ENCODE measurements around the gene TDRD9.

DNA sequence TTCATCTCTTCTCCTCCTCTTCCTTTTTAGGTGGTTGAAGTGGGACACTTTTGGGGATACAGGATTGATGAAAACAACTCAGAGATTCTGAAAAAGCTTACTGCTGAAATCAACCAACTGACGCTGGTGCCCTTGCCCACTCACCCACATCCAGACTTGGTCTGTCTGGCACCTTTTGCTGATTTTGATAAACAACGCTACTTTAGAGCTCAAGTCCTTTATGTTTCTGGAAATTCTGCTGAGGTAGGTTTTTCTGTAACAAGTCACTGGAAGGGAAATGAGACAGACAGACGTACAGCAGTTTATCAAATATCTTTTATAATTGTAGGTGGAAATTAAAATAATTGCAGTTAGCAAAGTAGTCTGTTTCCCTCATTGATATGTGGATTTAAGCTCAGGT is 97.3 kb downstream of the TDRD9 start:
- no peak for TF ChIP-seq POLR2A (IDR thresholded peaks at IDR 0.05; ENCODE audit: low read depth, low read length)
- TF ChIP-seq POLR2AphosphoS5 (IDR thresholded peaks at IDR 0.05; ENCODE audit: low read depth, low read length), result no peak
- no peak for TF ChIP-seq TAF1 (IDR thresholded peaks at IDR 0.05; ENCODE audit: low read depth, low read length)
- no peak for TF ChIP-seq SPI1 (IDR thresholded peaks at IDR 0.05; ENCODE audit: low read depth, low read length)
- no peak for TF ChIP-seq PAX5 (IDR thresholded peaks at IDR 0.05; ENCODE audit: insufficient read depth, low read length, severe bottlenecking)
- TF ChIP-seq POU2F2 (IDR thresholded peaks at IDR 0.05; ENCODE audit: low read depth, low read length), result no peak

Measured in GM12891 (cell line).